ENCODE data around the gene PTPRT.

- no peak for TF ChIP-seq POLR2AphosphoS5 (IDR thresholded peaks at IDR 0.05; ENCODE audit: borderline replicate concordance, low read depth, low read length)
- TF ChIP-seq EZH2 (IDR thresholded peaks at IDR 0.05), result no peak
- no peak for TF ChIP-seq FOXP2 (optimal IDR thresholded peaks at IDR 0.05; ENCODE audit: control extremely low read depth, extremely low read length, insufficient read depth)
Measured at GRCh38 chr20:42572320-42573016, 617.2 kb downstream of the PTPRT start.
